ENCODE results near the gene WNT11. TPM values are rescaled to one million over a fixed set of nuclear protein-coding genes. Genes with fewer than 3 reads are reported as not detected.

Gene WNT11
- total and polyA plus RNA-seq, 7 donors, result 4.5 to 13.0 (median 6.5) TPM

GRCh38 chr11:76161261-76161961 is 44.9 kb downstream of the WNT11 start:
- Histone ChIP-seq H3K9me3 (no peaks in the 10 kb centered on the region), H3K27me3 (ENCODE audit: insufficient read depth in 3 of 3, low read length in 2 of 3) (no peaks in the 10 kb centered on the region), H3K27ac (no peak overlapping the region), H3K4me1 (peaks cover 8% of the 10 kb centered on the region), H3K4me3 (peak overlapping the region; percentile 30), H3K36me3 (ENCODE audit: insufficient read depth in 1 of 2, low read depth in 1 of 2) (no peaks in the 10 kb centered on the region)
- no peak for TF ChIP-seq CTCF (IDR thresholded peaks at IDR 0.05)
- ATAC-seq (peak; percentile 50 to 77 (median 72)), DNase-seq (no peak)
- WGBS, 3 donors, result 11 to 20% (median 16%) methylated on average over 21 to 24 of the region's 24 CpGs
- intact Hi-C loops (cut with DNase I), result loop anchor here in 1 of 2 donors (10.0 kb wide), 1 partner anchor 83 kb away; no protein-coding TSS in a partner anchor

- Histone ChIP-seq H3K36me3 (ENCODE audit: insufficient read depth in 1 of 2, low read depth in 1 of 2) (no peaks in the 10 kb centered on the region), H3K4me3 (no peak overlapping the region), H3K27me3 (ENCODE audit: insufficient read depth in 3 of 3, low read length in 2 of 3) (no peaks in the 10 kb centered on the region), H3K4me1 (peaks cover 8% of the 10 kb centered on the region), H3K27ac (no peak overlapping the region), H3K9me3 (no peaks in the 10 kb centered on the region)
- 74 to 82% (median 77%) methylated on average over 7 to 8 of the region's 8 CpGs for WGBS, 3 donors
- DNase-seq (no peak), ATAC-seq (peak in 2 of 4 donors; percentile 6 to 26)
- intact Hi-C loops (cut with DNase I), result loop anchor here in 1 of 2 donors (10.0 kb wide), 1 partner anchor 84 kb away; no protein-coding TSS in a partner anchor
- TF ChIP-seq CTCF (IDR thresholded peaks at IDR 0.05), result no peak
These were observed 45.4 kb downstream of the WNT11 start for GRCh38 chr11:76160856-76161255.

GRCh38 chr11:76159983-76160661 is 46.2 kb downstream of the WNT11 start:
- H3K9me3 ChIP-seq, result no peaks in the 10 kb centered on the region
- H3K27me3 ChIP-seq (ENCODE audit: insufficient read depth in 3 of 3, low read length in 2 of 3), result no peaks in the 10 kb centered on the region
- intact Hi-C loops (cut with DNase I), result loop anchor here (10.0 kb wide), 2 partner anchors 85 to 355 kb away; no protein-coding TSS in a partner anchor
- H3K4me1 ChIP-seq, result peaks cover 8% of the 10 kb centered on the region
- no peak overlapping the region for H3K4me3 ChIP-seq
- 78 to 85% (median 84%) methylated on average over 14 of the region's 14 CpGs for WGBS, 3 donors
- no peaks in the 10 kb centered on the region for H3K36me3 ChIP-seq (ENCODE audit: insufficient read depth in 1 of 2, low read depth in 1 of 2)
- no peak overlapping the region for H3K27ac ChIP-seq
- ATAC-seq, result no peak
- no peak for TF ChIP-seq CTCF (IDR thresholded peaks at IDR 0.05)
- DNase-seq, result no peak

- Histone ChIP-seq H3K9me3 (no peaks in the 10 kb centered on the region), H3K4me1 (peaks cover 8% of the 10 kb centered on the region)
- intact Hi-C loops (cut with DNase I), result loop anchor here in 1 of 2 donors (10.0 kb wide), 1 partner anchor 355 kb away; no protein-coding TSS in a partner anchor
These were observed 46.9 kb downstream of the WNT11 start for GRCh38 chr11:76159303-76159937.

More at GRCh38 chr11:76159303-76159937, 46.9 kb downstream of the WNT11 start:
- ATAC-seq (no peak), DNase-seq (no peak)
- H3K27me3 ChIP-seq (ENCODE audit: insufficient read depth in 3 of 3, low read length in 2 of 3), result no peaks in the 10 kb centered on the region
- TF ChIP-seq CTCF (IDR thresholded peaks at IDR 0.05), result no peak
- H3K36me3 ChIP-seq (ENCODE audit: insufficient read depth in 1 of 2, low read depth in 1 of 2), result no peaks in the 10 kb centered on the region
- WGBS, 3 donors, result 85 to 94% (median 87%) methylated on average over 14 of the region's 14 CpGs
- no peak overlapping the region for H3K27ac ChIP-seq
- no peak overlapping the region for H3K4me3 ChIP-seq
